H9 (cell line): ENCODE results near the gene COG4. TPM values are rescaled to one million over a fixed set of nuclear protein-coding genes. Genes with fewer than 3 reads are reported as not detected.

Source experiments
- DNase-seq: peaks from one replicate; pipeline ENCODE4 v3.0.0-alpha.2; 2017
- H2AFZ ChIP-seq: one replicate; pipeline ENCODE4 v1.6.1; 2013; ENCODE audit warnings: mild to moderate bottlenecking, low read length, control low read depth, moderate library complexity
- H2AK5ac ChIP-seq: 2 replicates; pipeline ENCODE4 v1.6.1; 2013; ENCODE audit warnings: low read length, control low read depth, mixed read lengths; ENCODE audit not compliant: insufficient read length
- H2BK120ac ChIP-seq: one replicate; pipeline ENCODE4 v1.6.1; 2013; ENCODE audit warnings: low read depth, mild to moderate bottlenecking, low read length, control low read depth, inconsistent platforms; ENCODE audit not compliant: poor library complexity, severe bottlenecking
- H2BK12ac ChIP-seq: 2 replicates; pipeline ENCODE4 v1.6.1; 2013; ENCODE audit warnings: low read length, control low read depth, mixed read lengths, low read depth; ENCODE audit not compliant: insufficient read length
- H2BK15ac ChIP-seq: 2 replicates; pipeline ENCODE4 v1.6.1; 2013; ENCODE audit warnings: low read depth, low read length, control low read depth
- H2BK20ac ChIP-seq: one replicate; pipeline ENCODE4 v1.6.1; 2013; ENCODE audit warnings: low read depth, mild to moderate bottlenecking, low read length, control low read depth, inconsistent platforms; ENCODE audit not compliant: poor library complexity, severe bottlenecking
- H2BK5ac ChIP-seq: 2 replicates; pipeline ENCODE4 v1.6.1; 2013; ENCODE audit warnings: low read length, control low read depth, mixed read lengths; ENCODE audit not compliant: insufficient read length
- H3K14ac ChIP-seq: 2 replicates; pipeline ENCODE4 v1.6.1; 2013; ENCODE audit warnings: low read length, control low read depth; ENCODE audit not compliant: insufficient read depth
- H3K18ac ChIP-seq: 2 replicates; pipeline ENCODE4 v1.6.1; 2013; ENCODE audit warnings: low read depth, mild to moderate bottlenecking, mixed read lengths, low read length, control low read depth; ENCODE audit not compliant: insufficient read length
- H3K23ac ChIP-seq: 2 replicates; pipeline ENCODE4 v1.6.1; 2013; ENCODE audit warnings: low read length, control low read depth, mixed read lengths, low read depth; ENCODE audit not compliant: insufficient read length
- H3K23me2 ChIP-seq: 2 replicates; pipeline ENCODE4 v1.6.1; 2013; ENCODE audit warnings: low read depth, mild to moderate bottlenecking, mixed read lengths, low read length, control low read depth; ENCODE audit not compliant: insufficient read length, poor library complexity, severe bottlenecking
- H3K27ac ChIP-seq: 2 replicates; pipeline ENCODE4 v1.5.1; 2013; ENCODE audit warnings: low read length, control low read depth, mixed read lengths, low read depth; ENCODE audit not compliant: insufficient read length
- H3K27me3 ChIP-seq: 2 replicates; pipeline ENCODE4 v1.6.1; 2013; ENCODE audit warnings: low read length, control low read depth, inconsistent platforms; ENCODE audit not compliant: insufficient read depth
- H3K4ac ChIP-seq: 2 replicates; pipeline ENCODE4 v1.6.1; 2013; ENCODE audit warnings: low read depth, mild to moderate bottlenecking, control low read depth, inconsistent platforms, low read length, moderate library complexity
- H3K4me1 ChIP-seq: 2 replicates; pipeline ENCODE4 v1.6.1; 2013; ENCODE audit warnings: low read length, control low read depth, inconsistent platforms; ENCODE audit not compliant: insufficient read depth
- H3K4me2 ChIP-seq: 2 replicates; pipeline ENCODE4 v1.6.1; 2013; ENCODE audit warnings: low read length, control low read depth, mixed read lengths; ENCODE audit not compliant: insufficient read length, insufficient read depth
- H3K56ac ChIP-seq: 2 replicates; pipeline ENCODE4 v1.6.1; 2013; ENCODE audit warnings: low read depth, mild to moderate bottlenecking, mixed read lengths, low read length, control low read depth; ENCODE audit not compliant: insufficient read length
- H3K79me1 ChIP-seq: 2 replicates; pipeline ENCODE4 v1.6.1; 2013; ENCODE audit warnings: low read depth, mild to moderate bottlenecking, moderate library complexity, low read length, control low read depth, inconsistent platforms; ENCODE audit not compliant: insufficient read depth, poor library complexity, severe bottlenecking
- H3K79me2 ChIP-seq: 2 replicates; pipeline ENCODE4 v1.6.1; 2013; ENCODE audit warnings: low read length, control low read depth, inconsistent platforms; ENCODE audit not compliant: insufficient read depth
- H3K9ac ChIP-seq: 2 replicates; pipeline ENCODE4 v1.6.1; 2013; ENCODE audit warnings: low read length, control low read depth, mixed read lengths; ENCODE audit not compliant: insufficient read length; ENCODE audit errors: extremely low read depth
- H3K9me3 ChIP-seq: one replicate; pipeline ENCODE4 v1.6.1; 2013; ENCODE audit warnings: low read depth, low read length, inconsistent platforms; ENCODE audit not compliant: control insufficient read depth
- H3T11ph ChIP-seq: one replicate; pipeline ENCODE4 v1.6.1; 2013; ENCODE audit warnings: mild to moderate bottlenecking, low read length, control low read depth, inconsistent platforms
- H4K20me1 ChIP-seq: one replicate; pipeline ENCODE4 v1.6.1; 2013; ENCODE audit not compliant: control insufficient read depth, insufficient read length, insufficient read depth
- H4K5ac ChIP-seq: 2 replicates; pipeline ENCODE4 v1.6.1; 2013; ENCODE audit warnings: low read depth, mild to moderate bottlenecking, mixed read lengths, low read length, control low read depth; ENCODE audit not compliant: insufficient read length
- H4K8ac ChIP-seq: replicated peaks from 2 replicates; pipeline ENCODE4 v1.6.1; 2013; ENCODE audit warnings: low read length, control low read depth, mixed read lengths, low read depth; ENCODE audit not compliant: insufficient read length
- H4K91ac ChIP-seq: 2 replicates; pipeline ENCODE4 v1.6.1; 2013; ENCODE audit warnings: low read depth, mild to moderate bottlenecking, moderate library complexity, mixed read lengths, low read length, control low read depth; ENCODE audit not compliant: insufficient read length
- H3K27ac Mint-ChIP-seq, 3 experiments: 2 replicates in 2 of 3; 3 replicates in 1 of 3; pipeline ENCODE4 v1.8.0; 2020 to 2021; ENCODE audit warnings: mixed read lengths in 3 of 3, mild to moderate bottlenecking in 1 of 3, moderate library complexity in 1 of 3
- H3K27me3 Mint-ChIP-seq: 2 replicates; pipeline ENCODE4 v1.8.0; 2021; ENCODE audit warnings: low read depth, mild to moderate bottlenecking, moderate library complexity, mixed read lengths
- H3K36me3 Mint-ChIP-seq, 3 experiments: 2 replicates in 2 of 3; 3 replicates in 1 of 3; pipeline ENCODE4 v1.8.0; 2020 to 2021; ENCODE audit warnings: low read depth in 3 of 3, mixed read lengths in 3 of 3; ENCODE audit not compliant: insufficient read depth in 1 of 3
- H3K4me1 Mint-ChIP-seq, 2 experiments: 2 replicates each; pipeline ENCODE4 v1.8.0; 2020; ENCODE audit warnings: mixed read lengths in 2 of 2
- H3K4me3 Mint-ChIP-seq, 2 experiments: 2 replicates in 1 of 2; 3 replicates in 1 of 2; pipeline ENCODE4 v1.8.0; 2020 to 2021; ENCODE audit warnings: mild to moderate bottlenecking in 2 of 2, mixed read lengths in 2 of 2, moderate library complexity in 1 of 2
- H3K9me3 Mint-ChIP-seq, 2 experiments: 2 replicates in 1 of 2; 3 replicates in 1 of 2; pipeline ENCODE4 v1.8.0; 2020; ENCODE audit warnings: mild to moderate bottlenecking in 2 of 2, mixed read lengths in 2 of 2, moderate library complexity in 1 of 2
- CTCF ChIP-seq: fragments of 200-600 bp; sonication (generic); conservative IDR thresholded peaks from 3 replicates; pipeline ENCODE4 v1.8.0; 2021; ENCODE audit warnings: antibody characterized with exemption, mild to moderate bottlenecking
- WGBS: extraction: QIAGEN DNeasy Blood & Tissue Kit; methylation state at CpG from one replicate; pipeline ENCODE4 v1.1.7; 2013; ENCODE audit warnings: missing lambda C conversion rate, low lambda C conversion rate, mixed read lengths; ENCODE audit not compliant: insufficient read length; ENCODE audit errors: extremely low coverage; 5-methylcytosine and 5-hydroxymethylcytosine counted together
- total RNA-seq: library from RNA; stranded (reverse); gene quantifications from 2 replicates; pipeline ENCODE4 v1.2.1, GENCODE V29; 2021

COG4 gene
- total RNA-seq, 1 experiment from 2014 or later = 51.9 TPM

- no peak overlapping the region for H2BK5ac ChIP-seq
- no peak overlapping the region for H4K5ac ChIP-seq
- no peak overlapping the region for H3K9ac ChIP-seq
- H3K56ac ChIP-seq = no peak overlapping the region
- no peak overlapping the region for H2BK20ac ChIP-seq
- H3K23me2 ChIP-seq = no peaks in the 10 kb centered on the region
- H2BK12ac ChIP-seq = no peak overlapping the region
- peaks cover 4 to 8% of the 10 kb centered on the region in 2 experiments; a peak in 3 of 4 replicates for H3K4me1 Mint-ChIP-seq
- peak overlapping the region; percentile 16; the same call in 1 of the 2 replicates for H3K14ac ChIP-seq
- H3K9me3 ChIP-seq = no peaks in the 10 kb centered on the region
- no peak overlapping the region for H4K91ac ChIP-seq
- WGBS = no CpG with 5 or more reads among the region's 8 CpGs
- TF ChIP-seq CTCF = no peak
- H3K27me3 Mint-ChIP-seq = no peaks in the 10 kb centered on the region
- no peak overlapping the region for H3K18ac ChIP-seq
- H2BK120ac ChIP-seq = no peak overlapping the region
- H3K23ac ChIP-seq = no peak overlapping the region
- H2AK5ac ChIP-seq = no peak overlapping the region
- no peaks in the 10 kb centered on the region for H3K79me2 ChIP-seq
- H3K27ac Mint-ChIP-seq = peak overlapping the region in 1 of 3 experiments; percentile 77; a peak in 1 of 7 replicates
- no peaks in the 10 kb centered on the region; the same call in 1 of the 2 replicates for H3K4me1 ChIP-seq
- no peak overlapping the region for H3K4ac ChIP-seq
- no peaks in the 10 kb centered on the region for H3K27me3 ChIP-seq
- no peak overlapping the region for H3T11ph ChIP-seq
- peaks cover 3% of the 10 kb centered on the region for H4K20me1 ChIP-seq
- no peak overlapping the region for H3K27ac ChIP-seq
- H3K36me3 Mint-ChIP-seq = peaks cover 0 to 19% (median 19%) of the 10 kb centered on the region in 3 experiments; a peak in 5 of 7 replicates
- DNase-seq = no peak
- H3K4me3 Mint-ChIP-seq = no peak overlapping the region
- H4K8ac ChIP-seq = no peak overlapping the region
- no peaks in the 10 kb centered on the region for H3K9me3 Mint-ChIP-seq
- no peak overlapping the region for H3K4me2 ChIP-seq
- no peak overlapping the region for H2BK15ac ChIP-seq
- H3K79me1 ChIP-seq = no peaks in the 10 kb centered on the region
- H2AFZ ChIP-seq = no peak overlapping the region
These were observed 45.2 kb downstream of the COG4 start for GRCh38 chr16:70478169-70478568.
